GM23248 (cell line): ENCODE measurements around the gene ZNF580.

Experiments
- EZH2 ChIP-seq: fragments of 200-600 bp; sonication (generic); IDR thresholded peaks from 2 replicates; pipeline ENCODE4 v1.6.1; 2018; ENCODE audit warnings: antibody characterized with exemption, mild to moderate bottlenecking; ENCODE audit not compliant: insufficient read depth, poor library complexity, severe bottlenecking
- EZH2phosphoT487 ChIP-seq: fragments of 200-600 bp; sonication (generic); IDR thresholded peaks from 2 replicates; pipeline ENCODE4 v1.6.1; 2018; ENCODE audit warnings: antibody characterized with exemption, moderate library complexity, mild to moderate bottlenecking, low read depth; ENCODE audit not compliant: insufficient read depth

DNA sequence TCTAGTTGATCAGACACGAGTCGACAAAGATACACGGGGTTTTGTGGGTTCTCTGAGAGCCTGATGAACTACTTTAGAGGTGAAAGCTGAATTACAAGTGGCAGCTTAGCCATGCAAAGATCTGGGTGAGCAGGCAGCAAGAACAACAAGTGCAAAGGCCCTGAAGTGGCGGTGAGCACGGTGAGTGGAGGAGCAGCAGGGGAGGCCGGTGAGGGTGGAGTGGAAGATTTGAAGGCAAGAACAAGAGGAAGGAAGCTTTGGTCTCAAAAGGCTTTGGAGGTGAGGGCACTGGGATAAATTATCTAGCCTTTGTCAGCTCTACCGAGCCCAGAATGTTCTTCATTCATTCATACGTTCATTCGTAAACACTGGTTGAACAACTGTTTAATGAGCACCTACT is 34.0 kb upstream of the ZNF580 start:
- TF ChIP-seq EZH2phosphoT487 (no peak), EZH2 (no peak)
